Common myeloid progenitor, CD34-positive (primary cell): ENCODE results near the gene PARD6B.

Experiments used
- CTCF ChIA-PET: fragments of 350-600 bp; sonication (Branson Sonifier 250); formaldehyde crosslinking; loops from one replicate; lab custom pipeline; 2021; ENCODE audit warnings: antibody characterized with exemption; lab: Charles Lee
- POLR2A ChIA-PET: fragments of 350-600 bp; sonication (Branson Sonifier 250); formaldehyde crosslinking; loops from one replicate; lab custom pipeline; 2021; ENCODE audit warnings: antibody characterized with exemption; lab: Charles Lee
- DNase-seq, 3 donors: peaks; one replicate each; pipeline versions ENCODE4 v3.0.0 to v3.0.0-alpha.2; 2013
- H3K27ac ChIP-seq, 2 experiments: 1 replicate in 1 of 2; 2 replicates in 1 of 2; pipeline ENCODE4 v1.7.0; 2013; ENCODE audit warnings: inconsistent platforms in 2 of 2, low read length in 2 of 2, mild to moderate bottlenecking in 2 of 2, low read depth in 1 of 2, moderate library complexity in 1 of 2; ENCODE audit not compliant: severe bottlenecking in 2 of 2, insufficient read depth in 1 of 2, poor library complexity in 1 of 2
- H3K27me3 ChIP-seq, 5 experiments: replicated peaks in 2 of 5; 1 replicate in 3 of 5; 2 replicates in 2 of 5; pipeline versions ENCODE4 v1.6.1 to v1.7.0; 2013; ENCODE audit warnings: low read length in 4 of 5, mild to moderate bottlenecking in 2 of 5, moderate library complexity in 2 of 5, inconsistent platforms in 1 of 5; ENCODE audit not compliant: insufficient read depth in 5 of 5, control insufficient read depth in 4 of 5
- H3K36me3 ChIP-seq, 4 experiments: 1 replicate in 2 of 4; 2 replicates in 2 of 4; pipeline versions ENCODE4 v1.6.1 to v1.7.0; 2013; ENCODE audit warnings: low read length in 3 of 4, control low read depth in 1 of 4, mild to moderate bottlenecking in 1 of 4; ENCODE audit not compliant: control insufficient read depth in 4 of 4, insufficient read depth in 4 of 4
- H3K4me1 ChIP-seq, 4 experiments: 1 replicate in 3 of 4; 2 replicates in 1 of 4; pipeline versions ENCODE4 v1.6.1 to v1.7.1; 2013; ENCODE audit warnings: low read length in 3 of 4, mild to moderate bottlenecking in 3 of 4, control low read depth in 1 of 4, inconsistent platforms in 1 of 4, moderate library complexity in 1 of 4; ENCODE audit not compliant: control insufficient read depth in 4 of 4, insufficient read depth in 4 of 4; ENCODE audit errors: control extremely low read depth in 1 of 4
- H3K4me3 ChIP-seq, 7 experiments: 1 replicate in 4 of 7; 2 replicates in 3 of 7; pipeline versions ENCODE4 v1.5.1 to v1.7.0; 2013; ENCODE audit warnings: mild to moderate bottlenecking in 7 of 7, low read length in 6 of 7, moderate library complexity in 6 of 7, inconsistent platforms in 2 of 7, low read depth in 2 of 7, control low read depth in 1 of 7; ENCODE audit not compliant: insufficient read depth in 4 of 7, control insufficient read depth in 1 of 7; ENCODE audit errors: extremely low read depth in 1 of 7
- H3K9me3 ChIP-seq, 5 experiments: 1 replicate in 4 of 5; 2 replicates in 1 of 5; pipeline versions ENCODE4 v1.6.1 to v1.7.1; 2013; ENCODE audit warnings: low read length in 4 of 5, mild to moderate bottlenecking in 2 of 5, inconsistent platforms in 1 of 5, low read depth in 1 of 5, moderate library complexity in 1 of 5; ENCODE audit not compliant: control insufficient read depth in 4 of 5, insufficient read depth in 2 of 5; ENCODE audit errors: control extremely low read depth in 1 of 5
- WGBS: methylation state at CpG from one replicate; pipeline ENCODE4 v1.1.5; 2013; ENCODE audit not compliant: insufficient coverage; 5-methylcytosine and 5-hydroxymethylcytosine counted together

PARD6B gene

GRCh38 chr20:50724112-50724725, 7.2 kb upstream of the PARD6B start:
- ChIA-PET CTCF (no interaction called here), POLR2A (no interaction called here)
- H3K27me3 ChIP-seq = no peaks in the 10 kb centered on the region
- no peak overlapping the region for H3K4me3 ChIP-seq
- DNase-seq = no peak
- H3K36me3 ChIP-seq = no peaks in the 10 kb centered on the region
- H3K9me3 ChIP-seq = no peaks in the 10 kb centered on the region
- 95% methylated on average over 7 of the region's 7 CpGs for WGBS
- H3K4me1 ChIP-seq = no peaks in the 10 kb centered on the region
- no peak overlapping the region for H3K27ac ChIP-seq

- H3K4me1 ChIP-seq = peaks cover 0 to under 1% (median under 1%) of the 10 kb centered on the region in 4 experiments
- H3K4me3 ChIP-seq = no peak overlapping the region
- no peak for DNase-seq
- ChIA-PET POLR2A (no interaction called here), CTCF (interaction anchor here (0.9 kb wide), 1 partner anchor 29 kb away, joined by 3 read pairs; no protein-coding TSS in a partner anchor)
- H3K27ac ChIP-seq = peak overlapping the region in 1 of 2 experiments; percentile 4
- H3K36me3 ChIP-seq = no peaks in the 10 kb centered on the region
- H3K27me3 ChIP-seq = no peaks in the 10 kb centered on the region
- WGBS = 94% methylated on average over 11 of the region's 14 CpGs
- no peaks in the 10 kb centered on the region for H3K9me3 ChIP-seq
These were observed 6.3 kb upstream of the PARD6B start for GRCh38 chr20:50724851-50725723.

DNA sequence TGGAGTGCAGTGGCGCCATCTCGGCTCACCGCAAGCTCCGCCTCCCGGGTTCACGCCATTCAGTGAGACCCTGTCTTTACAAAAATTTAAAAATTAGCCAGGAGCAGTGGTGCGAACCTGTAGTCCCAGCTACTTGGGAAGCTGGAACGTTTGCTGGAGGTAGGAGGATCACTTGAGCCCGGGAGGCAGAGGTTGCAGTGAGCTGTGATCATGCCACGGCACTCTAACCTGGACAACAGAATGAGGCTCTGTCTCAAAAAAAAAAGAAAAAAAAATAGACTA, 5.7 kb upstream of the PARD6B start:
- no peak overlapping the region for H3K4me3 ChIP-seq
- no peaks in the 10 kb centered on the region for H3K36me3 ChIP-seq
- DNase-seq = no peak
- POLR2A ChIA-PET = no interaction called here
- peaks cover 0 to 6% (median 6%) of the 10 kb centered on the region in 4 experiments for H3K4me1 ChIP-seq
- CTCF ChIA-PET = interaction anchor here (0.9 kb wide), 1 partner anchor 30 kb away, joined by 3 read pairs; no protein-coding TSS in a partner anchor
- H3K27ac ChIP-seq = peak overlapping the region in 1 of 2 experiments; percentile 4
- WGBS = 94% methylated on average over 9 of the region's 10 CpGs
- H3K27me3 ChIP-seq = no peaks in the 10 kb centered on the region
- H3K9me3 ChIP-seq = no peaks in the 10 kb centered on the region

DNA sequence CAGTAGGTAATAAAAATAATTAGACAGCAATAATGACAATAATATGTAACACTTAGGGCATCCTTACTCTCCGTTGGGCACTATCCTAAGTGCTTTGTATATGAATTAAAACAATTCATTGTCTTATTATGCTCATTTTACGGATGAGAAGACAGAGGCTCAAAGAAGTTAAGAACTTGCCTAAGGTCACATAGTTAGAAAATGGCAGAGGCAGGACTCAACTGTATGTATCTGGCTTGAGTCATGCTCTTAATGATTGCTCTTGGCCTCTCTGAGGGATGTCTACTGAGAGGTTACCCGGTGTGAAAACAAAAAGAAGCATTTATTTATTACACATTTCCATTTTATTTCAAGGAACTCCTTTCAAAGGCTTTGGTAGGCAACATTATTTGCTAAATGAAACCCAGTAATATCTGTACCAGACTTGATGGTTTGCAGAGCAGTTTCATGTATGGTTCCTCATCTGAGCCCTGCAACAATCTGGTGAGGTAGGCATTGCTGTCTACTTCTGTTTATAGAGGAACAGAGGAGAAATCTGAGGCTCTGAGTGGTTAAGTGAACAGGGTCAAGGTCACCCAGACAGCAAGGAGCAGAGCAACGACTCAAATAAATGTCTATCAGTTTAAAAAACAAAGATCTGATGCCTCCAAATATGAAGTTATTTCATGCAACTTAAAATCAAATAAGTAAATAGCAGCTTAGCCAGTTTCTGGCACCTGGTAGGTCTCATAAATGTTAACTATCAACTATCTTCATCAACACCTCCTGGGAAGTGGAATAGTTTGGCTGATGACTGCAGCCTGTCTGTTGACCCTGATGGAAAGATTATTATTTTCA, 4.2 kb upstream of the PARD6B start:
- H3K9me3 ChIP-seq = no peaks in the 10 kb centered on the region
- H3K4me3 ChIP-seq = no peak overlapping the region
- no peaks in the 10 kb centered on the region for H3K27me3 ChIP-seq
- H3K4me1 ChIP-seq = peaks cover 2 to 15% (median 11%) of the 10 kb centered on the region in 4 experiments
- ChIA-PET POLR2A (no interaction called here), CTCF (no interaction called here)
- 100% methylated on average over 1 of the region's 4 CpGs for WGBS
- no peak for DNase-seq
- H3K36me3 ChIP-seq = no peaks in the 10 kb centered on the region
- H3K27ac ChIP-seq = no peak overlapping the region

- H3K4me3 ChIP-seq = no peak overlapping the region
These were observed 3.4 kb upstream of the PARD6B start for GRCh38 chr20:50727792-50728485.

GRCh38 chr20:50728486-50728980, 2.8 kb upstream of the PARD6B start:
- POLR2A ChIA-PET = no interaction called here
- peaks cover 6 to 20% (median 15%) of the 10 kb centered on the region in 4 experiments for H3K4me1 ChIP-seq
- CTCF ChIA-PET = interaction anchor here (0.8 to 0.9 kb wide), 2 partner anchors 11 to 18 kb away, joined by 3 read pairs; no protein-coding TSS in a partner anchor
- no peak overlapping the region for H3K4me3 ChIP-seq
- DNase-seq = no peak
- H3K36me3 ChIP-seq = no peaks in the 10 kb centered on the region
- no peaks in the 10 kb centered on the region for H3K9me3 ChIP-seq
- H3K27ac ChIP-seq = no peak overlapping the region
- no peaks in the 10 kb centered on the region for H3K27me3 ChIP-seq
- WGBS = 100% methylated on average over 4 of the region's 4 CpGs

More at GRCh38 chr20:50727792-50728485, 3.4 kb upstream of the PARD6B start:
- 92% methylated on average over 5 of the region's 8 CpGs for WGBS
- CTCF ChIA-PET = interaction anchor here (0.8 to 0.9 kb wide), 2 partner anchors 10 to 17 kb away, joined by 3 read pairs; no protein-coding TSS in a partner anchor
- Histone ChIP-seq H3K36me3 (no peaks in the 10 kb centered on the region), H3K9me3 (no peaks in the 10 kb centered on the region), H3K4me1 (peaks cover 6 to 20% (median 15%) of the 10 kb centered on the region in 4 experiments), H3K27ac (no peak overlapping the region), H3K27me3 (no peaks in the 10 kb centered on the region)
- POLR2A ChIA-PET = no interaction called here
- DNase-seq = no peak
